Middle frontal gyrus (tissue), 1 donor: ENCODE results near the gene PYROXD2.

Experiments used
- DNase-seq: peaks from one replicate; pipeline ENCODE4 v3.0.0-alpha.2; 2015; ENCODE audit warnings: low spot score; ENCODE audit errors: extremely low spot score

PYROXD2 gene

DNA sequence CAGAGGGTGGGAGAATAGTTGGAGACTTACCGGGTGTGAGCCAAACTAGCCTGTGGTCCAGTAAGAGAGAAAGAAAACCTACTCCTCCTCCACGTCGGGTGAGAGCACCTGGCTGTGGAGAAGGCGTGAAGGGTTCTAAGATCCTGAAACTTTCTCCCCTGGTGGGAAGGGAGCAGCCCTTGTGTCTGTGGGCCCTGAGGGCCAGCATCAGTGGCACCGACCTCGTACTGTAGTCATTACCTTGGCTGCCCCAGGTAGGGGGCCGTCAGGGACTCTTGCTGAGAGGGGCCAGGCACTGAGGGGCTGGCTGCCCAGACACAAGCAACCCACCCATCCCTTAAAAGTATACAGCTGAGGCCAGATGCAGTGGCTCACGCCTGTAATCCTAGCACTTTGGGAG lies 77.5 kb downstream of the PYROXD2 start:
- no peak for DNase-seq
